ENCODE measurements around the gene SLCO3A1.

Gene SLCO3A1

GRCh38 chr15:92111291-92111690, 257.8 kb downstream of the SLCO3A1 start:
- DNase-seq, result no peak

- DNase-seq, result no peak
Measured at GRCh38 chr15:92111751-92112150, 258.2 kb downstream of the SLCO3A1 start.

- DNase-seq, result no peak
Measured at GRCh38 chr15:92112180-92112579, 258.7 kb downstream of the SLCO3A1 start.

GRCh38 chr15:92112711-92113110, 259.2 kb downstream of the SLCO3A1 start:
- DNase-seq, result no peak

- no peak for DNase-seq
Measured at GRCh38 chr15:92113832-92114231, 260.3 kb downstream of the SLCO3A1 start.

- no peak for DNase-seq
Measured at GRCh38 chr15:92115834-92116233, 262.3 kb downstream of the SLCO3A1 start.

- no peak for DNase-seq
Measured at GRCh38 chr15:92116330-92116729, 262.8 kb downstream of the SLCO3A1 start.

- no peak for DNase-seq
Measured at GRCh38 chr15:92117261-92117731, 263.8 kb downstream of the SLCO3A1 start.

GRCh38 chr15:92118162-92118935, 264.8 kb downstream of the SLCO3A1 start:
- no peak for DNase-seq

GRCh38 chr15:92118936-92119325, 265.4 kb downstream of the SLCO3A1 start:
- DNase-seq, result no peak

- no peak for DNase-seq
Measured at GRCh38 chr15:92120094-92120795, 266.7 kb downstream of the SLCO3A1 start.

- DNase-seq, result no peak
Measured at GRCh38 chr15:92121047-92121446, 267.5 kb downstream of the SLCO3A1 start.

- DNase-seq, result no peak
Measured at GRCh38 chr15:92122259-92122658, 268.8 kb downstream of the SLCO3A1 start.

GRCh38 chr15:92123962-92124656, 270.6 kb downstream of the SLCO3A1 start:
- no peak for DNase-seq

- no peak for DNase-seq
Measured at GRCh38 chr15:92124657-92125010, 271.1 kb downstream of the SLCO3A1 start.

GRCh38 chr15:92128788-92129187, 275.3 kb downstream of the SLCO3A1 start:
- no peak for DNase-seq

GRCh38 chr15:92130244-92130643, 276.7 kb downstream of the SLCO3A1 start:
- no peak for DNase-seq

GRCh38 chr15:92130906-92131305, 277.4 kb downstream of the SLCO3A1 start:
- no peak for DNase-seq

GRCh38 chr15:92132982-92133755, 279.7 kb downstream of the SLCO3A1 start:
- DNase-seq, result no peak

- DNase-seq, result no peak
Measured at GRCh38 chr15:92140796-92141195, 287.3 kb downstream of the SLCO3A1 start.

GRCh38 chr15:92141607-92142006, 288.1 kb downstream of the SLCO3A1 start:
- DNase-seq, result no peak

GRCh38 chr15:92142242-92143232, 289.0 kb downstream of the SLCO3A1 start:
- no peak for DNase-seq
